GM12874 (cell line): ENCODE measurements around the gene PDE1C.

Source experiments
- CTCF ChIP-seq: IDR thresholded peaks from 2 replicates; pipeline ENCODE4 v1.5.1; 2011; ENCODE audit warnings: low read depth, mild to moderate bottlenecking, control low read depth, low read length, moderate library complexity; ENCODE audit not compliant: insufficient read depth

The PDE1C gene

GRCh38 chr7:32074787-32075585 lies 4.8 kb upstream of the PDE1C start:
- no peak for TF ChIP-seq CTCF

GRCh38 chr7:32073533-32073932 lies 3.3 kb upstream of the PDE1C start:
- no peak for TF ChIP-seq CTCF

- TF ChIP-seq CTCF = peak; percentile 13; the same call in 1 of the 2 replicates
Observed at GRCh38 chr7:32072397-32072796, 2.2 kb upstream of the PDE1C start.

- no peak for TF ChIP-seq CTCF
Observed at GRCh38 chr7:32071466-32072091, 1.4 kb upstream of the PDE1C start.

- no peak for TF ChIP-seq CTCF
Observed at GRCh38 chr7:32070051-32070405, 179 bp downstream of the PDE1C start.

- TF ChIP-seq CTCF = no peak
Observed at GRCh38 chr7:32069116-32069650, 1.0 kb downstream of the PDE1C start.

GRCh38 chr7:32068411-32069101 lies 1.7 kb downstream of the PDE1C start:
- TF ChIP-seq CTCF = no peak
